Psoas muscle (tissue), 8 donors: ENCODE measurements around the gene PHAF1. TPM values are rescaled to one million over a fixed set of nuclear protein-coding genes. Genes with fewer than 3 reads are reported as not detected.

Experiments used
- ATAC-seq, 4 donors: fragments of 200-7000 bp; cut with Tn5 transposase; one replicate each; pipeline ENCODE4 v1.9.1; 2020; ENCODE audit warnings: moderate library complexity in 3 of 4, mild to moderate bottlenecking in 2 of 4
- DNase-seq, 2 donors: peaks; one replicate each; pipeline ENCODE4 v3.0.0-alpha.2; 2020
- H3K27ac ChIP-seq: fragments of 200-600 bp; one replicate; pipeline ENCODE4 v1.8.0; 2022
- H3K27me3 ChIP-seq, 3 donors: fragments of 200-600 bp in 1 of 3; one replicate each; pipeline versions ENCODE4 v1.6.1 to v1.8.0; 2013 to 2022; ENCODE audit warnings: low read length in 2 of 3, mild to moderate bottlenecking in 2 of 3, moderate library complexity in 1 of 3; ENCODE audit not compliant: insufficient read depth in 3 of 3
- H3K36me3 ChIP-seq, 2 donors: fragments of 200-600 bp in 1 of 2; one replicate each; pipeline versions ENCODE4 v1.6.1 to v1.8.0; 2013 to 2022; ENCODE audit warnings: low read depth in 1 of 2, mild to moderate bottlenecking in 1 of 2, moderate library complexity in 1 of 2; ENCODE audit not compliant: insufficient read depth in 1 of 2
- H3K4me1 ChIP-seq: fragments of 200-600 bp; one replicate; pipeline ENCODE4 v1.8.0; 2022
- H3K4me3 ChIP-seq: fragments of 200-600 bp; one replicate; pipeline ENCODE4 v1.8.0; 2022; ENCODE audit warnings: mild to moderate bottlenecking
- H3K9me3 ChIP-seq: fragments of 200-600 bp; one replicate; pipeline ENCODE4 v1.8.0; 2022
- CTCF ChIP-seq: fragments of 200-600 bp; IDR thresholded peaks from one replicate; pipeline ENCODE4 v1.8.0; 2022; ENCODE audit warnings: antibody characterized with exemption
- WGBS, 3 donors: extraction: QIAGEN DNeasy Blood & Tissue Kit; methylation state at CpG; one replicate each; pipeline versions ENCODE4 v1.1.6 to v1.1.7; 2013; 5-methylcytosine and 5-hydroxymethylcytosine counted together
- intact Hi-C, 2 donors: fragments of 100-400 bp; cut with DNase I; formaldehyde crosslinking; loops; one replicate each; pipeline versions ENCODE4 v1.11.0 to v1.14.2; 2022
- polyA plus RNA-seq, 3 donors: library from polyadenylated mRNA; stranded (reverse); fragments of 200-250 nt; gene quantifications; one replicate each; pipeline ENCODE4 v1.2.3, GENCODE V29; 2013
- total RNA-seq, 4 donors: library from RNA; stranded (reverse); fragmentation: NEBNext Ultra II Directional in 2 of 4; extraction: Animal tissue kit (Norgen Biotek cat#: 25700) in 2 of 4; gene quantifications; one replicate each; pipeline versions ENCODE4 v1.2.1 to v1.2.4, GENCODE V29; 2021 to 2023
- donor health status: healthy with polysubstance abuse.
- donor health status: DM: no; HTN: no; CAD: no; lungs with moderate emphysema.
- donor health status: Bipolar disorder and iron deficiency.
- donor health status: healthy.
- donor health status: DM: yes; HTN: yes; CAD: no.
- donor health status: DM: no; HTN: no; CAD: no.
- donor health status: DM: no; HTN: no; CAD: no.
- donor health status: DM: yes; HTN: yes; CAD: no.

Gene PHAF1
- total and polyA plus RNA-seq, 7 donors, result 12.2 to 60.4 (median 15.4) TPM

GRCh38 chr16:67148221-67148620 is 38.5 kb downstream of the PHAF1 start:
- WGBS, 3 donors, result 84 to 89% (median 88%) methylated on average over 2 of the region's 2 CpGs
- ATAC-seq (no peak), DNase-seq (no peak)
- Histone ChIP-seq H3K4me3 (no peak overlapping the region), H3K4me1 (peaks cover 2% of the 10 kb centered on the region), H3K9me3 (no peaks in the 10 kb centered on the region), H3K27me3 (peaks cover 0 to 17% (median 0%) of the 10 kb centered on the region in 3 donors), H3K36me3 (peaks cover 11 to 62% of the 10 kb centered on the region in 2 donors), H3K27ac (no peak overlapping the region)
- no peak for TF ChIP-seq CTCF
- intact Hi-C loops, result no loop called here

- no peak for DNase-seq
- H3K27ac ChIP-seq, result no peak overlapping the region
- H3K36me3 ChIP-seq, result peaks cover 11 to 56% of the 10 kb centered on the region in 2 donors
- H3K4me3 ChIP-seq, result no peak overlapping the region
- TF ChIP-seq CTCF, result no peak
- H3K4me1 ChIP-seq, result peaks cover 2% of the 10 kb centered on the region
- peaks cover 0 to 17% (median 0%) of the 10 kb centered on the region in 3 donors for H3K27me3 ChIP-seq
- ATAC-seq, result no peak
- 85 to 88% (median 85%) methylated on average over 11 of the region's 11 CpGs for WGBS, 3 donors
- H3K9me3 ChIP-seq, result no peaks in the 10 kb centered on the region
- intact Hi-C loops, result no loop called here
These were observed 39.0 kb downstream of the PHAF1 start for GRCh38 chr16:67148656-67149275.

GRCh38 chr16:67149276-67150046 is 39.7 kb downstream of the PHAF1 start:
- intact Hi-C loops, result no loop called here
- Histone ChIP-seq H3K9me3 (no peaks in the 10 kb centered on the region), H3K4me1 (peaks cover 2% of the 10 kb centered on the region), H3K4me3 (peak overlapping the region; percentile 68), H3K27me3 (peaks cover 0 to 17% (median 0%) of the 10 kb centered on the region in 3 donors), H3K27ac (no peak overlapping the region), H3K36me3 (peaks cover 9 to 49% of the 10 kb centered on the region in 2 donors)
- DNase-seq, result no peak
- no peak for TF ChIP-seq CTCF
- ATAC-seq, result no peak
- WGBS, 3 donors, result 63 to 68% (median 66%) methylated on average over 77 of the region's 77 CpGs

GRCh38 chr16:67150047-67150832 is 40.5 kb downstream of the PHAF1 start:
- Histone ChIP-seq H3K27ac (peak overlapping the region; percentile 42), H3K9me3 (no peaks in the 10 kb centered on the region), H3K27me3 (peaks cover 0 to 17% (median 0%) of the 10 kb centered on the region in 3 donors), H3K4me1 (peaks cover 2% of the 10 kb centered on the region), H3K4me3 (peak overlapping the region; percentile 68), H3K36me3 (peaks cover 9 to 41% of the 10 kb centered on the region in 2 donors)
- peak; percentile 59 to 71 for DNase-seq
- ATAC-seq, result peak; percentile 16 to 58 (median 52)
- 5 to 10% (median 10%) methylated on average over 47 to 94 of the region's 94 CpGs for WGBS, 3 donors
- intact Hi-C loops, result no loop called here
- TF ChIP-seq CTCF, result no peak
